HEK293T (cell line): Measurements from ENCODE around the gene PRSS50.
"Not testable (repeated sequence)": the region's sequence is repeated elsewhere in the genome, so short reads cannot be mapped to it uniquely, and the experiment has no call there.

Experiments used
- CTCF ChIA-PET: fragments of 350-600 bp; formaldehyde crosslinking; extraction: SDS; loops from one replicate; lab custom pipeline; 2021; ENCODE audit warnings: antibody characterized with exemption, inconsistent platforms; lab: Yijun Ruan, JAX
- POLR2A ChIA-PET: fragments of 350-600 bp; formaldehyde crosslinking; extraction: SDS; loops from one replicate; lab custom pipeline; 2020; ENCODE audit warnings: antibody characterized with exemption, inconsistent platforms; lab: Yijun Ruan, JAX
- DNase-seq: peaks from one replicate; pipeline ENCODE4 v3.0.0; 2012; ENCODE audit warnings: mixed read lengths; ENCODE audit errors: extremely low spot score
- ARNT ChIP-seq: fragments of 450-650 bp; IDR thresholded peaks from 2 replicates; pipeline ENCODE4 v1.6.1; 2017; ENCODE audit warnings: mild to moderate bottlenecking
- BHLHE40 ChIP-seq: fragments of 450-650 bp; IDR thresholded peaks from 2 replicates; pipeline ENCODE4 v1.6.1; 2016; ENCODE audit warnings: mild to moderate bottlenecking, moderate library complexity, borderline replicate concordance
- CTBP1 ChIP-seq: fragments of 450-650 bp; IDR thresholded peaks from 2 replicates; pipeline ENCODE4 v1.6.1; 2016; ENCODE audit warnings: borderline replicate concordance
- ELF4 ChIP-seq: fragments of 450-650 bp; IDR thresholded peaks from 2 replicates; pipeline ENCODE4 v1.6.1; 2017; ENCODE audit warnings: antibody characterized with exemption
- FOXA1 ChIP-seq: fragments of 450-650 bp; IDR thresholded peaks from 2 replicates; pipeline ENCODE4 v1.6.1; 2016; ENCODE audit warnings: mild to moderate bottlenecking
- FOXK2 ChIP-seq: fragments of 450-650 bp; IDR thresholded peaks from 2 replicates; pipeline ENCODE4 v1.6.1; 2016; ENCODE audit warnings: mild to moderate bottlenecking
- FOXM1 ChIP-seq: fragments of 450-650 bp; IDR thresholded peaks from 2 replicates; pipeline ENCODE4 v1.6.1; 2017; ENCODE audit warnings: mild to moderate bottlenecking, borderline replicate concordance
- HDGF ChIP-seq: fragments of 450-650 bp; IDR thresholded peaks from 2 replicates; pipeline ENCODE4 v1.6.1; 2017; ENCODE audit warnings: antibody characterized with exemption, borderline replicate concordance
- L3MBTL2 ChIP-seq: fragments of 450-650 bp; conservative IDR thresholded peaks from 2 replicates; pipeline ENCODE4 v1.6.1; 2016; ENCODE audit warnings: mild to moderate bottlenecking
- LEF1 ChIP-seq: fragments of 450-650 bp; IDR thresholded peaks from 2 replicates; pipeline ENCODE4 v1.6.1; 2017; ENCODE audit warnings: mild to moderate bottlenecking, borderline replicate concordance
- NFRKB ChIP-seq: fragments of 450-650 bp; IDR thresholded peaks from 2 replicates; pipeline ENCODE4 v1.6.1; 2016; ENCODE audit warnings: mild to moderate bottlenecking, moderate library complexity
- PKNOX1 ChIP-seq: fragments of 450-650 bp; IDR thresholded peaks from 2 replicates; pipeline ENCODE4 v1.6.1; 2016
- SP1 ChIP-seq: fragments of 450-650 bp; IDR thresholded peaks from 2 replicates; pipeline ENCODE4 v1.6.1; 2017
- SUZ12 ChIP-seq: fragments of 450-650 bp; IDR thresholded peaks from 2 replicates; pipeline ENCODE4 v1.6.1; 2016; ENCODE audit warnings: mild to moderate bottlenecking
- TARDBP ChIP-seq: fragments of 450-650 bp; IDR thresholded peaks from 2 replicates; pipeline ENCODE4 v1.6.1; 2016
- ZNF384 ChIP-seq: fragments of 450-650 bp; IDR thresholded peaks from 2 replicates; pipeline ENCODE4 v1.6.1; 2016

Gene PRSS50

GRCh38 chr3:46750555-46751038 is 32.9 kb upstream of the PRSS50 start:
- DNase-seq: no peak
- TF ChIP-seq ARNT (no peak), FOXA1 (no peak), BHLHE40 (no peak), TARDBP (no peak), SUZ12 (no peak), HDGF (no peak), FOXM1 (no peak), PKNOX1 (no peak)
- ChIA-PET POLR2A (no interaction called here), CTCF (no interaction called here)

GRCh38 chr3:46749129-46749528 is 31.5 kb upstream of the PRSS50 start:
- CTCF ChIA-PET: no interaction called here
- TF ChIP-seq FOXA1: no peak
- TF ChIP-seq SP1: no peak
- TF ChIP-seq FOXK2: no peak
- TF ChIP-seq PKNOX1: no peak
- TF ChIP-seq ELF4: no peak
- no peak for TF ChIP-seq L3MBTL2
- TF ChIP-seq NFRKB: no peak
- TF ChIP-seq LEF1: no peak
- TF ChIP-seq SUZ12: no peak
- TF ChIP-seq FOXM1: no peak
- TF ChIP-seq CTBP1: no peak
- no peak for TF ChIP-seq ZNF384
- TF ChIP-seq TARDBP: no peak
- POLR2A ChIA-PET: no interaction called here
- DNase-seq: no peak

- ChIA-PET POLR2A (no interaction called here), CTCF (no interaction called here)
- no peak for DNase-seq
- TF ChIP-seq LEF1: no peak
Observed at GRCh38 chr3:46748170-46748569, 30.5 kb upstream of the PRSS50 start.

GRCh38 chr3:46746711-46747110 is 29.0 kb upstream of the PRSS50 start:
- POLR2A ChIA-PET: no interaction called here
- CTCF ChIA-PET: no interaction called here
- TF ChIP-seq ELF4: no peak
- TF ChIP-seq ZNF384: no peak
- TF ChIP-seq NFRKB: no peak
- TF ChIP-seq ARNT: no peak
- DNase-seq: no peak

- DNase-seq: no peak
- TF ChIP-seq HDGF (no peak), FOXM1 (no peak), ELF4 (no peak), FOXK2 (no peak), ZNF384 (no peak), TARDBP (no peak), NFRKB (no peak), SP1 (no peak), SUZ12 (no peak), PKNOX1 (no peak), L3MBTL2 (no peak), FOXA1 (no peak), ARNT (no peak), CTBP1 (no peak), BHLHE40 (no peak), LEF1 (no peak)
- CTCF ChIA-PET: no interaction called here
- POLR2A ChIA-PET: no interaction called here
Observed at GRCh38 chr3:46742992-46743585, 25.4 kb upstream of the PRSS50 start.

- POLR2A ChIA-PET, DNase-seq, CTCF ChIA-PET: not testable (repeated sequence)
Observed at GRCh38 chr3:46739565-46739964, 21.9 kb upstream of the PRSS50 start.

- no peak for DNase-seq
- TF ChIP-seq FOXK2: no peak
- no peak for TF ChIP-seq L3MBTL2
- no peak for TF ChIP-seq TARDBP
- TF ChIP-seq SUZ12: no peak
- no peak for TF ChIP-seq HDGF
- TF ChIP-seq LEF1: no peak
- TF ChIP-seq NFRKB: no peak
- TF ChIP-seq ELF4: no peak
- no peak for TF ChIP-seq CTBP1
- TF ChIP-seq FOXA1: no peak
- TF ChIP-seq BHLHE40: no peak
- no peak for TF ChIP-seq FOXM1
- TF ChIP-seq ARNT: no peak
- no peak for TF ChIP-seq ZNF384
- TF ChIP-seq PKNOX1: no peak
- TF ChIP-seq SP1: no peak
- ChIA-PET POLR2A (interaction anchor here (1.3 kb wide), 1 partner anchor 108 kb away, joined by 3 read pairs; no protein-coding TSS in a partner anchor), CTCF (no interaction called here)
Observed at GRCh38 chr3:46737329-46737731, 19.7 kb upstream of the PRSS50 start.
